A673 (cell line): ENCODE data around the gene NMUR1. TPM values are rescaled to one million over a fixed set of nuclear protein-coding genes. Genes with fewer than 3 reads are reported as not detected.

Experiments used
- BruUV-seq: library from RNA; stranded (reverse); fragments of 400-500 nt; replicated peaks from 2 replicates; lab custom pipeline; 2021; lab: Mats Ljungman, UMichigan
- CTCF ChIA-PET: fragments of 300-600 bp; sonication (Branson Sonifier 250); formaldehyde crosslinking; loops from one replicate; lab custom pipeline; 2022; ENCODE audit warnings: antibody characterized with exemption; lab: Charles Lee
- POLR2A ChIA-PET: fragments of 300-600 bp; sonication (Branson Sonifier 250); formaldehyde crosslinking; loops from one replicate; lab custom pipeline; 2022; ENCODE audit warnings: antibody characterized with exemption; ENCODE audit not compliant: low non-redundant PET; lab: Charles Lee
- DNase-seq: peaks from one replicate; pipeline ENCODE4 v3.0.0-alpha.2; 2015; ENCODE audit warnings: low spot score
- H3K27ac ChIP-seq: fragments of 200-600 bp; sonication (generic); 2 replicates; pipeline ENCODE4 v1.5.1; 2016; ENCODE audit warnings: mixed run types, low read depth, mild to moderate bottlenecking, mixed read lengths, antibody characterized with exemption, low read length; ENCODE audit not compliant: poor library complexity, severe bottlenecking
- H3K27me3 ChIP-seq: fragments of 200-600 bp; sonication (generic); replicated peaks from 2 replicates; pipeline ENCODE4 v1.6.1; 2017; ENCODE audit warnings: mixed run types, low read depth, mild to moderate bottlenecking, mixed read lengths, antibody characterized with exemption, low read length; ENCODE audit not compliant: insufficient read depth, poor library complexity
- H3K36me3 ChIP-seq: fragments of 200-600 bp; sonication (generic); 2 replicates; pipeline ENCODE4 v1.6.1; 2016; ENCODE audit warnings: mixed run types, mild to moderate bottlenecking, mixed read lengths, antibody characterized with exemption, low read length; ENCODE audit not compliant: insufficient read depth, poor library complexity, severe bottlenecking
- H3K4me1 ChIP-seq: fragments of 200-600 bp; sonication (generic); 2 replicates; pipeline ENCODE4 v1.6.1; 2017; ENCODE audit warnings: mixed run types, mild to moderate bottlenecking, mixed read lengths, antibody characterized with exemption, low read length; ENCODE audit not compliant: insufficient read depth, poor library complexity, severe bottlenecking
- H3K4me3 ChIP-seq: fragments of 200-600 bp; sonication (generic); 2 replicates; pipeline ENCODE4 v1.5.1; 2016; ENCODE audit warnings: low read depth, mixed run types, mild to moderate bottlenecking, mixed read lengths, low read length; ENCODE audit not compliant: poor library complexity, severe bottlenecking
- H3K9me3 ChIP-seq: fragments of 200-600 bp; sonication (generic); 2 replicates; pipeline ENCODE4 v1.6.1; 2016; ENCODE audit warnings: mixed run types, low read depth, mild to moderate bottlenecking, mixed read lengths, antibody characterized with exemption, low read length; ENCODE audit not compliant: poor library complexity, severe bottlenecking
- EZH2 ChIP-seq: fragments of 200-600 bp; sonication (generic); IDR thresholded peaks from 2 replicates; pipeline ENCODE4 v1.6.1; 2017; ENCODE audit warnings: borderline replicate concordance, low read depth, mild to moderate bottlenecking, mixed read lengths, antibody characterized with exemption, low read length; ENCODE audit not compliant: poor library complexity, severe bottlenecking
- intact Hi-C: fragments of 100-400 bp; cut with micrococcal nuclease; formaldehyde crosslinking; loops from one replicate; pipeline ENCODE4 v1.10.0; 2022; ENCODE audit not compliant: unreplicated experiment
- total RNA-seq: library from RNA; stranded (reverse); gene quantifications from 2 replicates; pipeline ENCODE4 v1.2.3, GENCODE V29; 2021
- TF ChIP-seq, protein P1 (sequence below): fragments of 300-800, 200-600 bp; sonication (generic); conservative IDR thresholded peaks from 2 replicates; pipeline ENCODE4 v1.5.1; 2017; ENCODE audit warnings: low read depth, mild to moderate bottlenecking, antibody characterized with exemption, low read length, moderate library complexity, mixed read lengths

Gene NMUR1
- total RNA-seq, 1 experiment from 2014 or later: not detected

DNA sequence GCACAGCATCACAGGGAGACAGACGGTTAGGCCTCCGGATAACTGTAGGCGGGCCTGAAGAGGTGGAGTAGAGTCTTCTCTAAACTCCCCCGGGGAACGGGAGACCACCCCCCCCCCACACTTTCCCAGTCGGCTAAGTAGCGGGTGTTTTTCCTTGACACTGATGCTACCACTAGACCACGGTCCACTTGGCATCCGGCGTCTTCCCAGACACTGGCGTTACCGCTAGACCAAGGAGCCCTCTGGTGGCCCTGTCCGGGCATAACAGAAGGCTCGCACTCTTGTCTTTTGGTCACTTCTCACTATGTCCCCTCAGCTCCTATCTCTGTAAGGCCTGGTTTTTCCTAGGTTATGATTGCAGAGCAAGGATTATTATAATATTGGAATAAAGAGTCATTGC is 40.3 kb downstream of the NMUR1 start:
- ChIA-PET CTCF (no interaction called here), POLR2A (no interaction called here)
- intact Hi-C loops: no loop called here
- Histone ChIP-seq H3K27me3 (no peaks in the 10 kb centered on the region), H3K9me3 (no peaks in the 10 kb centered on the region), H3K4me3 (no peak overlapping the region), H3K36me3 (no peaks in the 10 kb centered on the region), H3K27ac (no peak overlapping the region), H3K4me1 (no peaks in the 10 kb centered on the region)
- no peak for TF ChIP-seq EZH2
- TF ChIP-seq, protein P1, sequence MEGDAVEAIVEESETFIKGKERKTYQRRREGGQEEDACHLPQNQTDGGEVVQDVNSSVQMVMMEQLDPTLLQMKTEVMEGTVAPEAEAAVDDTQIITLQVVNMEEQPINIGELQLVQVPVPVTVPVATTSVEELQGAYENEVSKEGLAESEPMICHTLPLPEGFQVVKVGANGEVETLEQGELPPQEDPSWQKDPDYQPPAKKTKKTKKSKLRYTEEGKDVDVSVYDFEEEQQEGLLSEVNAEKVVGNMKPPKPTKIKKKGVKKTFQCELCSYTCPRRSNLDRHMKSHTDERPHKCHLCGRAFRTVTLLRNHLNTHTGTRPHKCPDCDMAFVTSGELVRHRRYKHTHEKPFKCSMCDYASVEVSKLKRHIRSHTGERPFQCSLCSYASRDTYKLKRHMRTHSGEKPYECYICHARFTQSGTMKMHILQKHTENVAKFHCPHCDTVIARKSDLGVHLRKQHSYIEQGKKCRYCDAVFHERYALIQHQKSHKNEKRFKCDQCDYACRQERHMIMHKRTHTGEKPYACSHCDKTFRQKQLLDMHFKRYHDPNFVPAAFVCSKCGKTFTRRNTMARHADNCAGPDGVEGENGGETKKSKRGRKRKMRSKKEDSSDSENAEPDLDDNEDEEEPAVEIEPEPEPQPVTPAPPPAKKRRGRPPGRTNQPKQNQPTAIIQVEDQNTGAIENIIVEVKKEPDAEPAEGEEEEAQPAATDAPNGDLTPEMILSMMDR: peak; percentile 41
- no TSS peak for BruUV-seq
- no peak for DNase-seq

DNA sequence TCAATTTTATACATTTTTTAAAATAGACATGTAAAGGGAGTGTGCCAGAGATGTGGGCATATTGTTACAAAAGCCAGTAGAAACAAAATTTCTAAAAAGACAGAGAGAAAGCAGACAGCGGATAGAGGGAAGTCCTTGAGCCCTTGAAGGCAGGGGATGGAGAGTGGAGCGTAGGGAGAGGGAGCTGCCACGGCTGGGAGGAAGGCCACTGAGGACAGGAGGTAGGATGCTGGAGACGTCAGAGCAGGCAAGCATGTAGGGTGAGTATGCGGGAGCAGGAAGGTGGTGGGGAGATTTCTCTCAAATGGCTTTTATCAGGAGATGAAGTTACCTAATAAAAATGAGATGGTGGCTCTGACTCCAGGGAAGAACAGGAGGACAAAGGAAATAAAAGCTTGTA is 41.9 kb downstream of the NMUR1 start:
- Histone ChIP-seq H3K27me3 (no peaks in the 10 kb centered on the region), H3K4me1 (no peaks in the 10 kb centered on the region), H3K36me3 (no peaks in the 10 kb centered on the region), H3K4me3 (no peak overlapping the region), H3K27ac (no peak overlapping the region), H3K9me3 (no peaks in the 10 kb centered on the region)
- intact Hi-C loops: no loop called here
- ChIA-PET POLR2A (no interaction called here), CTCF (no interaction called here)
- no peak for DNase-seq
- BruUV-seq: no TSS peak
- TF ChIP-seq, protein P1: no peak
- no peak for TF ChIP-seq EZH2

DNA sequence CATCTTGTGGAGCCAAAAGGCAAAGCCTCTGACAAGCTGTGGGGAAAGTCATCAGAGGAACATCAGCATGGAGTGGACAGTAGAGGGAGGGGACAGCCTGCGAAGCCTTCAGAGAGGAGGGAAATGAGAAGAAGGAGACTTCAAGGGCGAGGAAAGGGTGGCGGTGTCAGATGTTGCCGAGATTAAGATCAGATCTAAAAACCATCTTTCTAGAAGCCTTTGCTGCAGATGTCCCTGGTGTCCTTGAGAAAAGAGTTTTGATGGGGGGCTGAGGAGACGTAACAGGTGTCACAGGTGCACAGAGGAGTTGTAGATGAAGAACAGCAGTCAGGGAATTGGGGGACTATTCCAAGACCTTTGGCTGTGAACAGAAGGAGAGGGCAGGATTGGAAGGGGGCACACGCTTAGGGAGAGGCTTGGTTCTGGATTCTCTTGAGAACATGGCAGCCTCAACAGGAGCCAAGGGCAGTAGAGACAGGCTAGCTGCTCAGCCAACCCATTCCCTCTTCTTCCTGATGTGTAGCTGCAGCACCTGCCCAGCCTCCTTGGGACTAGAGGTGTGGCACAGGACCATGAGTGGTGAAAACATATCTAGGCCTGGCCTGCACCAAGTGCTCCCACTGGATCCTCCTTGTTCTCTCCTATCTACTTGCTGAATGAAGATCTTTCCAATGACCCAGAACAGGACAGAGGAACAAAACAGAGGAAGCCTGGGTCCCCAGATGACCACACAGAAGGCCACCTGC is 43.2 kb downstream of the NMUR1 start:
- H3K27me3 ChIP-seq: no peaks in the 10 kb centered on the region
- intact Hi-C loops: no loop called here
- H3K27ac ChIP-seq: no peak overlapping the region
- H3K36me3 ChIP-seq: no peaks in the 10 kb centered on the region
- H3K4me1 ChIP-seq: no peaks in the 10 kb centered on the region
- no peaks in the 10 kb centered on the region for H3K9me3 ChIP-seq
- BruUV-seq: no TSS peak
- ChIA-PET CTCF (no interaction called here), POLR2A (no interaction called here)
- DNase-seq: no peak
- no peak overlapping the region for H3K4me3 ChIP-seq
- TF ChIP-seq EZH2: no peak
- TF ChIP-seq, protein P1: no peak
